ENCODE data around the gene TMEM86B.
"Not testable (repeated sequence)": the region's sequence is repeated elsewhere in the genome, so short reads cannot be mapped to it uniquely, and the experiment has no call there.

DNA sequence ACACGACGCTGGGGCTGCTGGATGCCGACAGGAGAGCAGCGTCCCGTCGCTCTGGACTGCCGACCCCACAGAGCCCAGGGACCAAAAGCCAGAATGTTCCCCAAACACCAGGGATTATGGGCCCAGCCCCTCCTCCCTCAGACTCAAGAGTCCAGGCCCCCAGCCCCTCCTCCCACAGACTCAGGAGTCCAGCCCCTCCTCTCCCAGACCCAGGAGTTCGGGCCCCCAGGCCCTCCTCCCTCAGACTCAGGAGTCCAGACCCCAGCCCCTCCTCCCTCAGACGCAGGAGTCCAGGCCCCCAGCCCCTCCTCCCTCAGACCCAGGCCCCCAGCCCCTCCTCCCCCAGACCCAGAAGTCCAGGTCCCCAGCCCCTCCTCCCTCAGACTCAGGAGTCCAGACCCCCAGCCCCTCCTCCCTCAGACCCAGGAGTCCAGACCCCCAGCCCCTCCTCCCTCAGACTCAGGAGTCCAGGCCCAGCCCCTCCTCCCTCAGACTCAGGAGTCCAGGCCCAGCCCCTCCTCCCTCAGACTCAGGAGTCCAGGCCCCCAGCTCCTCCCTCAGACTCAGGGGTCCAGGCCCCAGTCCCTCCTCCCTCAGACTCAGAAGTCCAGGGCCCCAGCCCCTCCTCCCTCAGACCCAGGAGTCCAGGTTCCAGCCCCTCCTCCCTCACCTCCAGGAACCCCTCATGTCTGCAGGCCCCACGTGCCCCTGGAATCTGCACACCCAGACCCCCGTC, 3.7 kb downstream of the TMEM86B start:
- TF ChIP-seq, protein P1, sequence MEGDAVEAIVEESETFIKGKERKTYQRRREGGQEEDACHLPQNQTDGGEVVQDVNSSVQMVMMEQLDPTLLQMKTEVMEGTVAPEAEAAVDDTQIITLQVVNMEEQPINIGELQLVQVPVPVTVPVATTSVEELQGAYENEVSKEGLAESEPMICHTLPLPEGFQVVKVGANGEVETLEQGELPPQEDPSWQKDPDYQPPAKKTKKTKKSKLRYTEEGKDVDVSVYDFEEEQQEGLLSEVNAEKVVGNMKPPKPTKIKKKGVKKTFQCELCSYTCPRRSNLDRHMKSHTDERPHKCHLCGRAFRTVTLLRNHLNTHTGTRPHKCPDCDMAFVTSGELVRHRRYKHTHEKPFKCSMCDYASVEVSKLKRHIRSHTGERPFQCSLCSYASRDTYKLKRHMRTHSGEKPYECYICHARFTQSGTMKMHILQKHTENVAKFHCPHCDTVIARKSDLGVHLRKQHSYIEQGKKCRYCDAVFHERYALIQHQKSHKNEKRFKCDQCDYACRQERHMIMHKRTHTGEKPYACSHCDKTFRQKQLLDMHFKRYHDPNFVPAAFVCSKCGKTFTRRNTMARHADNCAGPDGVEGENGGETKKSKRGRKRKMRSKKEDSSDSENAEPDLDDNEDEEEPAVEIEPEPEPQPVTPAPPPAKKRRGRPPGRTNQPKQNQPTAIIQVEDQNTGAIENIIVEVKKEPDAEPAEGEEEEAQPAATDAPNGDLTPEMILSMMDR (IDR thresholded peaks at IDR 0.05) = not testable (repeated sequence)
- TF ChIP-seq POLR2A (IDR thresholded peaks at IDR 0.05) = not testable (repeated sequence)

Measured in uterus (tissue), 2 donors.